T-cell (primary cell): ENCODE measurements around the gene IQCE. TPM values are rescaled to one million over a fixed set of nuclear protein-coding genes. Genes with fewer than 3 reads are reported as not detected.
A peak's percentile ranks its signal among the peaks of the same experiment; 100 is the strongest.
"Not testable (repeated sequence)": the region's sequence is repeated elsewhere in the genome, so short reads cannot be mapped to it uniquely, and the experiment has no call there.

Experiments used
- ATAC-seq, 4 experiments: fragments of 200-7000 bp in 3 of 4; fragments of 150-1000 bp in 1 of 4; cut with Tn5 transposase; replicated peaks in 1 of 4; 1 replicate in 3 of 4; 2 replicates in 1 of 4; pipeline ENCODE4 v1.10.0; 2021; ENCODE audit warnings: moderate library complexity in 3 of 4, mild to moderate bottlenecking in 2 of 4, moderate number of reproducible peaks in 1 of 4
- CTCF ChIA-PET, 2 donors: fragments of 300-600 bp; sonication (Branson Sonifier 250); formaldehyde crosslinking; loops; one replicate each; lab custom pipeline; 2022; ENCODE audit warnings: antibody characterized with exemption in 2 of 2; lab: Charles Lee
- POLR2A ChIA-PET, 2 donors: fragments of 300-600 bp; sonication (Branson Sonifier 250); formaldehyde crosslinking; loops; one replicate each; lab custom pipeline; 2022; ENCODE audit warnings: antibody characterized with exemption in 2 of 2; lab: Charles Lee
- DNase-seq, 35 experiments: peaks; one replicate each; pipeline versions ENCODE4 v3.0.0 to v3.0.0-alpha.2; 2013 to 2023
- H3K27ac ChIP-seq: one replicate; pipeline ENCODE4 v1.5.1; 2013; ENCODE audit warnings: low read length
- H3K27me3 ChIP-seq, 2 experiments: replicated peaks in 1 of 2; 1 replicate in 1 of 2; 2 replicates in 1 of 2; pipeline versions ENCODE4 v1.6.1 to v1.7.0; 2013; ENCODE audit warnings: low read length in 1 of 2, mixed read lengths in 1 of 2; ENCODE audit not compliant: control insufficient read depth in 2 of 2, insufficient read depth in 2 of 2; ENCODE audit errors: extremely low read depth in 1 of 2
- H3K36me3 ChIP-seq, 2 donors: 1 replicate in 1 of 2; 2 replicates in 1 of 2; pipeline versions ENCODE4 v1.6.1 to v1.7.0; 2013; ENCODE audit warnings: low read length in 1 of 2; ENCODE audit not compliant: control insufficient read depth in 2 of 2, insufficient read depth in 1 of 2; ENCODE audit errors: extremely low read depth in 1 of 2
- H3K4me1 ChIP-seq, 2 experiments: 1 replicate in 1 of 2; 2 replicates in 1 of 2; pipeline versions ENCODE4 v1.6.1 to v1.7.0; 2013; ENCODE audit warnings: low read length in 2 of 2, mixed read lengths in 1 of 2; ENCODE audit not compliant: insufficient read depth in 2 of 2, control insufficient read depth in 1 of 2; ENCODE audit errors: extremely low read depth in 1 of 2
- H3K4me3 ChIP-seq, 2 donors: 1 replicate in 1 of 2; 2 replicates in 1 of 2; pipeline versions ENCODE4 v1.5.1 to v1.7.0; 2013; ENCODE audit warnings: mild to moderate bottlenecking in 2 of 2, low read length in 1 of 2, moderate library complexity in 1 of 2; ENCODE audit not compliant: control insufficient read depth in 1 of 2; ENCODE audit errors: extremely low read depth in 1 of 2
- H3K9me3 ChIP-seq: 2 replicates; pipeline ENCODE4 v1.7.0; 2013
- H3K27ac Mint-ChIP-seq, 2 donors: one replicate each; pipeline ENCODE4 v1.8.0; 2020 to 2021; ENCODE audit warnings: mild to moderate bottlenecking in 2 of 2, mixed read lengths in 2 of 2
- H3K27me3 Mint-ChIP-seq, 2 donors: one replicate each; pipeline ENCODE4 v1.8.0; 2021 to 2022; ENCODE audit warnings: mixed read lengths in 2 of 2
- H3K36me3 Mint-ChIP-seq: one replicate; pipeline ENCODE4 v1.8.0; 2021; ENCODE audit warnings: mixed read lengths
- H3K4me1 Mint-ChIP-seq, 3 donors: one replicate each; pipeline ENCODE4 v1.8.0; 2020 to 2022; ENCODE audit warnings: mixed read lengths in 3 of 3, mild to moderate bottlenecking in 1 of 3
- H3K4me3 Mint-ChIP-seq, 3 donors: one replicate each; pipeline ENCODE4 v1.8.0; 2020 to 2022; ENCODE audit warnings: mild to moderate bottlenecking in 3 of 3, mixed read lengths in 3 of 3, moderate library complexity in 3 of 3
- H3K9me3 Mint-ChIP-seq, 3 donors: one replicate each; pipeline ENCODE4 v1.8.0; 2020 to 2022; ENCODE audit warnings: mixed read lengths in 3 of 3
- WGBS: methylation state at CpG from one replicate; pipeline ENCODE4 v1.1.5; 2013; ENCODE audit warnings: missing lambda C conversion rate; ENCODE audit not compliant: insufficient coverage; 5-methylcytosine and 5-hydroxymethylcytosine counted together
- total RNA-seq, 35 experiments: library from RNA in 6 of 35; stranded (reverse) in 6 of 35; fragments of 120-200 nt in 1 of 35; gene quantifications; one replicate each; pipeline versions ENCODE4 v1.2.1 to v1.2.4 and lab custom pipeline; 2013 to 2026

The IQCE gene
- total RNA-seq, 5 donors from 2014 or later (not counting 1 experiment from before 2014, with no cell fraction given): 4.5 to 11.7 (median 8.0) TPM

DNA sequence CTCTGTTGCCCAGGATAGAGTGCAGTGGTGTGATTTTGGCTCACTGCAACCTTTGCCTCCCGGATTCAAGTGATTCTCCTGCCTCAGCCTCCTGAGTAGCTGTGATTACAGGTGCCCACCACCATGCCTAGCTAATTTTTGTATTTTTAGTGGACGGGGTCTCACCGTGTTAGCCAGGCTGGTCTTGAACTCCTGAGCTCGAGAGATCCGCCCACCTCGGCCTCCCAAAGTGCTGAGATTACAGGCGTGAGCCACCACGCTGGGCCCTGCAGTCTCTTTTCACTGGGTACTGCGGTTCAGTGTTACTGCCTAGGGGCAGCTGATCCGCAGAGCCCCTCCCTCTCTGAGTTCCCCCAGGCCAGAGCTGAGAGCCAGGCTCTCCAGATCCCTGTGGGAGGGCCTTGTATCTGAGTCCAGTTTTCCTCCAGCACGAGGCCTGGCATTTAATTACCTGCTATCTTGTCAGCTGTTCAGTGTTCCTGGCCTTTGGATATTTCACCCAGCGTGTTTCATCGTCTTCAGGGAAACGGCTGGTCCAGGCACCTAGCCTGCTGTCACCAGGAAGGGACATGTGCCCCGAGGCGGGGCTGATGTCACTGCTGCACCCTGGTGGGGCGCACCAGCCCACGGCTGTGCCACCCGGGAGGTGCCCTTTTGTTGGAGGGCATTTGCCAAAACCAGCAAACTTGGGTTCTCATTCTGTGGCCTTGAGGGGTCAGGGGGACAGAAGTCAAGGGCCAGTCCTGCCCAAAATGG lies 22.7 kb upstream of the IQCE start:
- H3K27ac Mint-ChIP-seq, H3K27ac ChIP-seq, H3K9me3 Mint-ChIP-seq, CTCF ChIA-PET, H3K4me3 ChIP-seq, POLR2A ChIA-PET, H3K27me3 Mint-ChIP-seq, DNase-seq, H3K4me1 ChIP-seq, H3K9me3 ChIP-seq, H3K4me3 Mint-ChIP-seq, H3K27me3 ChIP-seq, H3K36me3 Mint-ChIP-seq, ATAC-seq: not testable (repeated sequence)
- peaks cover 2 to 10% (median 6%) of the 10 kb centered on the region in 3 donors for H3K4me1 Mint-ChIP-seq
- WGBS: 97% methylated on average over 7 of the region's 19 CpGs
- peaks cover 12 to 24% of the 10 kb centered on the region in 2 donors for H3K36me3 ChIP-seq

DNA sequence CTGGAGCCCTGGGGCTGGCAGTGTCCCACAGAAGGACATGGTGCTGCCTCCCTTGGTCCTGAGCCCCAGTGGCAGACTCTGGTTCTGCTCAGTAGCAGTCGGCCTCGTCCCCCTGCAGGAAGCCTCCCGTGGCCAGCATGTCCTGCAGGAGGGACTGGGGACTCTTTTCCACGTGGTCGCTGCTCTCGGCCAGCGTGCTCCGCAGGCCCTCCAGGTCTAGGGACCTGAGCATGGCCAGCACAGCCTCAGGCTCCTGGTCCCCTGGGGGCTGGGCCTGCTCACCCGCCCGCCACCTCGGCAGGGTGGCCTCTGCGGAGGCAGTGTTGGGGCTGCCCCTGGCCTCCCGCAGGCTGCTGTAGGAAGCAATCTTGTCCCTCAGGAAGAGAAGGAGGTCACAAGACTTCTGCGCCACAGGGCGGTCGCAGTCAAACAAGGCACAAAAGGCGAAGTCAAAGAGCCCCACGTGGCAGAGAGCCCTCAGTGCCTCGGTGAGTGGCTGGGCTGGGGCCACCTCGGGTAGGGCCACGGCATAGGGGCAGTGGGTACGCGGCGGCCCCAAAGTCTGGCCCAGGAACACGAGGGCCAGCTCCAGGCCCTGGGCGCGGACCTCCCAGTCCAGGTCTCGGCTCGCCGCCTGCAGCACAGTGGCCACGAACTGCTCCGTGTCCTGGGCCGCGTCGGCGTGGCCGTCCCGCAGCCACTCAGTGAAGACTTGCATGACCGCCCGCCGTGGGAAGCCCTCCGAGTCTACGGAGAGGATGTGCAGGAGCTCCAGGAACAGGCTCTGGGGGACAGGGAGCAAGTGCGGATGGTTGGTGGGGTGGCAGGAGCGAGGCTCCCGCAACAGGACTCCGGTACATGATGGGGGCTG lies 20.6 kb upstream of the IQCE start:
- WGBS: 96% methylated on average over 33 of the region's 47 CpGs
- Mint-ChIP-seq H3K9me3 (no peaks in the 10 kb centered on the region), H3K36me3 (no peaks in the 10 kb centered on the region), H3K27ac (no peak overlapping the region), H3K4me3 (no peak overlapping the region), H3K4me1 (no peaks in the 10 kb centered on the region), H3K27me3 (no peaks in the 10 kb centered on the region)
- no peak overlapping the region for H3K4me3 ChIP-seq
- H3K27ac ChIP-seq: no peak overlapping the region
- no peaks in the 10 kb centered on the region for H3K9me3 ChIP-seq
- H3K36me3 ChIP-seq: peaks cover 21 to 45% of the 10 kb centered on the region in 2 donors
- ChIA-PET POLR2A (no interaction called here), CTCF (no interaction called here)
- peak; percentile 6 to 13 (median 10) for ATAC-seq
- H3K4me1 ChIP-seq: no peaks in the 10 kb centered on the region
- H3K27me3 ChIP-seq: no peaks in the 10 kb centered on the region
- DNase-seq: peak in 2 of 35 experiments; percentile 3 to 12

DNA sequence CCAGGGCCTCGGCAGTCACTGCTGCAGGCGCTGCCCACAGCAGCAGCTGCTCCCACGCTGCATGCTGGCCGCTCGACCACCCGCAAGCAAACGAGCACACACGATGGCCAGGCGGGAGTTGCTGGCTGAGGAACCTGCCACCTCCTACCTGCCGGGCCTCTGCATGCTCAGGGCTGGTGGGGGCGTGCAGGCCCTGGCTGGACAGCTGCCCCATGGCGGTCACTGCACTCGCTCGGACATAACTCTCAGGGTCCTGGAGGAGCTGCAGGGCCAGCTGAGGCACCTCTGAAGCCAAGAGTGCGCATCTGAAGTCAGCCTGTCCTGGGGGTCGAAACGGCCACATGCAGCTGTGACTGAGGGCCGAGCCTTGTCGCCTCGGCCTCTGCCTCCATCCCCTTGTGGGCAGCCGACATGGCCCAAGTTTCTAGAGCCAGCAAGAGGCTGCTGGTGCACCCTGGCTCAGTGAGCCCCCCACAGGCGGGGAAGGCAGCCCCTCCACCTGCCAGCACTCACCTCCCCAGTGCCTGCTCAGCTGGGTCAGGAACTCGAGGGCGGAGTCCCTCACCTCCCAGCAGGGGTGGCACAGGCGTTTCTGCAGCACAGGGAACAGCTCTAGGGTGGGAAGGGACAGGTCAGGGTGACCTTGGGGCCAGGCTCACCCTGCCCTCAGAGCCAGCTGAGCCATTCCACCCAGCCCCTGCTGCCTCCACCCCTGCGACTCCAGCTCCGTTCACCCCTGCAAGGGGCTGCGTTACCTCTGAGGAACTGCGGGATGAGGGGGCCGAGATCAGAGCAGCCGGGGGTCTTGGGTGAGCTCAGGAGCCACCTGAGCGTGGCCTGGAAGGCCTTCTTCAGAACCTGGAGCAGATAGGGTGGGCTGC lies 19.5 kb upstream of the IQCE start:
- ATAC-seq (peak in 2 of 4 experiments; percentile 8 to 10), DNase-seq (peak in 1 of 35 experiments; percentile 2)
- POLR2A ChIA-PET: no interaction called here
- Histone ChIP-seq H3K27me3 (no peaks in the 10 kb centered on the region), H3K4me1 (no peaks in the 10 kb centered on the region), H3K4me3 (no peak overlapping the region), H3K27ac (no peak overlapping the region), H3K36me3 (peaks cover 21 to 56% of the 10 kb centered on the region in 2 donors), H3K9me3 (no peaks in the 10 kb centered on the region)
- WGBS: 94% methylated on average over 23 of the region's 32 CpGs
- Mint-ChIP-seq H3K36me3 (no peaks in the 10 kb centered on the region), H3K27ac (peak overlapping the region in 1 of 2 donors; percentile 28), H3K27me3 (no peaks in the 10 kb centered on the region), H3K4me1 (peaks cover 0 to 3% (median 0%) of the 10 kb centered on the region in 3 donors), H3K9me3 (no peaks in the 10 kb centered on the region), H3K4me3 (no peak overlapping the region)
- CTCF ChIA-PET: no interaction called here

DNA sequence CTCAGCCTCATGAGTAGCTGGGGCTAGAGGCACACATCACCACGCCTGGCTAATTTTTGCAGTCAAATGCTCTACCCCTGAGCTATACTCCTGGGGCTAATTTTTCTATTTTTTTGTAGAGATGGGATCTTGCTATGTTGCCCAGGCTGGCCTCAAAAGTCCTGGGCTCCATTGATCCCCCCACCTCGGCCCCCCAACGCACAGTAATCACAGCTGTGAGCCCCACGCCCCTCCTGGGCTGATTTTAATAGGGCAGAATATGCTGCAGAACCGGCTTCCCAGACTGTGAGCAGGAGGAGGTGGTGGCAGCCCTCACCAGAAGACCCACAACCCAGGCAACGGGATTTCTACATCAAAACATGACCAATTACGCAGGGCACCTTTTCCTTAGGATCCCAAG lies 18.6 kb upstream of the IQCE start:
- Histone ChIP-seq H3K27ac (no peak overlapping the region), H3K4me3 (no peak overlapping the region), H3K27me3 (peaks cover 0 to 2% of the 10 kb centered on the region in 2 experiments), H3K9me3 (no peaks in the 10 kb centered on the region), H3K36me3 (peaks cover 21 to 62% of the 10 kb centered on the region in 2 donors), H3K4me1 (no peaks in the 10 kb centered on the region)
- WGBS: 96% methylated on average over 4 of the region's 7 CpGs
- no peak overlapping the region for H3K27ac Mint-ChIP-seq
- ATAC-seq: no peak
- H3K36me3 Mint-ChIP-seq: peaks cover 2% of the 10 kb centered on the region
- ChIA-PET POLR2A (no interaction called here), CTCF (no interaction called here)
- no peaks in the 10 kb centered on the region for H3K9me3 Mint-ChIP-seq
- peaks cover 0 to 4% (median 0%) of the 10 kb centered on the region in 3 donors for H3K4me1 Mint-ChIP-seq
- no peak for DNase-seq
- H3K4me3 Mint-ChIP-seq: no peak overlapping the region
- H3K27me3 Mint-ChIP-seq: no peaks in the 10 kb centered on the region

DNA sequence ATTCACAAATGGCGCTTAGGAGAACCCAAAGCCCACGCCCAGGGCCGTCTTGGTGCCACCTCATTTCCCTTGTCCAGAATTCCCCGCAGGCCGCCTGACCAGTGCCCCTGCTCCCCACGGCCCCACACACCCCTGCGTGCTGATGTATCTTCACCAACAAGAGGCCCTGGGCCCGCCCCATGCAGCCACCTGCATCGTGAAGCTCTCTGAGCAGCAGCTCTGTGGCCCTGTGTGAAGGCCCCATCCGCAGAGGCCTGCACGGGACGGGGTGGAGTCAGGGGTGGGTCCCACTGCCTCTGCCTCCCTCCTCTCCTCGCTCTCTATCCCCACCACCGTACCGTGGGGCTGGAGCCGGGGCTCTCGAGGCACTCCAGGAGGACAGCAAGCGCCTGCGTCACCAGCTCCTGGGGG lies 18.1 kb upstream of the IQCE start:
- Histone ChIP-seq H3K36me3 (peaks cover 21 to 64% of the 10 kb centered on the region in 2 donors), H3K4me3 (no peak overlapping the region), H3K9me3 (no peaks in the 10 kb centered on the region), H3K4me1 (no peaks in the 10 kb centered on the region), H3K27me3 (peaks cover 0 to 2% of the 10 kb centered on the region in 2 experiments), H3K27ac (no peak overlapping the region)
- peak in 1 of 35 experiments; percentile 3 for DNase-seq
- ATAC-seq: no peak
- ChIA-PET CTCF (no interaction called here), POLR2A (interaction anchor here in 1 of 2 donors (0.6 kb wide), 1 partner anchor 1391 kb away, joined by 3 read pairs; no protein-coding TSS in a partner anchor)
- Mint-ChIP-seq H3K27me3 (no peaks in the 10 kb centered on the region), H3K9me3 (no peaks in the 10 kb centered on the region), H3K27ac (no peak overlapping the region), H3K4me3 (no peak overlapping the region), H3K36me3 (peaks cover 2% of the 10 kb centered on the region), H3K4me1 (peaks cover 0 to 4% (median 0%) of the 10 kb centered on the region in 3 donors)
- 94% methylated on average over 11 of the region's 19 CpGs for WGBS
